Non-pigmented ciliary epithelial cell (primary cell): ENCODE results near the gene OARD1.
"Not testable (repeated sequence)": the region's sequence is repeated elsewhere in the genome, so short reads cannot be mapped to it uniquely, and the experiment has no call there.

ENCODE experiments used
- DNase-seq: peaks from one replicate; pipeline ENCODE4 v3.0.0-alpha.2; 2010; ENCODE audit warnings: low read depth

The OARD1 gene

GRCh38 chr6:41025966-41026530, 46.1 kb downstream of the OARD1 start:
- no peak for DNase-seq

- DNase-seq: no peak
These were observed 49.0 kb downstream of the OARD1 start for GRCh38 chr6:41023114-41023513.

GRCh38 chr6:41022294-41022693, 49.9 kb downstream of the OARD1 start:
- DNase-seq: no peak

- DNase-seq: no peak
These were observed 50.3 kb downstream of the OARD1 start for GRCh38 chr6:41021832-41022231.

GRCh38 chr6:41017663-41018062, 54.5 kb downstream of the OARD1 start:
- no peak for DNase-seq

GRCh38 chr6:41015860-41016259, 56.3 kb downstream of the OARD1 start:
- not testable (repeated sequence) for DNase-seq

GRCh38 chr6:41014780-41015179, 57.4 kb downstream of the OARD1 start:
- DNase-seq: no peak
